K562 (cell line): ENCODE results near the gene POMP. TPM values are rescaled to one million over a fixed set of nuclear protein-coding genes. Genes with fewer than 3 reads are reported as not detected.

ENCODE experiments used
- BACH1 ChIP-seq: fragments of 200-800 bp; sonication (Bioruptor generic); IDR thresholded peaks from 2 replicates; pipeline ENCODE4 v1.6.1; 2016; ENCODE audit warnings: missing genetic modification characterization, missing compliant biosample characterization
- BRCA1 ChIP-seq, 2 experiments: fragments of 450-650 bp in 1 of 2; sonication (generic) in 1 of 2; formaldehyde crosslinking in 1 of 2; IDR thresholded peaks; 2 replicates each; pipeline versions ENCODE4 v1.5.0 to v1.6.1; 2017 to 2020; ENCODE audit warnings: mild to moderate bottlenecking in 1 of 2, missing genetic modification reagents in 1 of 2
- HDAC3 ChIP-seq: fragments of 450-650 bp; IDR thresholded peaks from 2 replicates; pipeline ENCODE4 v1.6.1; 2018; ENCODE audit warnings: borderline replicate concordance, mild to moderate bottlenecking, moderate library complexity; ENCODE audit not compliant: partially characterized antibody
- KLF16 ChIP-seq: IDR thresholded peaks from 2 replicates; pipeline ENCODE4 v1.6.1; 2016; ENCODE audit warnings: antibody characterized with exemption
- SMARCA4 ChIP-seq: fragments of 450-650 bp; IDR thresholded peaks from 2 replicates; pipeline ENCODE4 v1.6.1; 2016
- polyA plus RNA-seq, 8 experiments: library from polyadenylated mRNA; depleted of rRNA in 4 of 8; stranded (reverse) in 5 of 8; unstranded in 3 of 8; fragments of >200 nt; fragmentation: Nextera tagmentation in 2 of 8; fragmentation: Illumina TruSeq in 1 of 8; extraction: Ambion mirVana in 2 of 8; extraction: Trizol in 1 of 8; gene quantifications; 2 replicates each; pipeline versions ENCODE4 v1.2.1 to v1.2.3, GENCODE V29; 2011 to 2014; ENCODE audit warnings: inconsistent platforms in 1 of 8, missing spikeins in 1 of 8
- total RNA-seq, 7 experiments: library from RNA; depleted of rRNA in 6 of 7; stranded (reverse); fragments of >200 nt in 6 of 7; fragmentation: Illumina TruSeq in 2 of 7; extraction: Trizol in 2 of 7; gene quantifications; 2 replicates each; pipeline versions ENCODE4 v1.2.1 to v1.2.3, GENCODE V29; 2011 to 2021; ENCODE audit warnings: low replicate concordance in 1 of 7
- TF ChIP-seq, protein P1 (sequence below): fragments of 200-800 bp; sonication (Bioruptor generic); IDR thresholded peaks from 2 replicates; pipeline ENCODE4 v1.6.1; 2016; ENCODE audit warnings: missing genetic modification characterization, missing compliant biosample characterization
- TF ChIP-seq, protein P2 (sequence below): fragments of 200-800 bp; sonication (Bioruptor generic); IDR thresholded peaks from 2 replicates; pipeline ENCODE4 v1.6.1; 2017; ENCODE audit warnings: missing genetic modification characterization, missing compliant biosample characterization
- TF ChIP-seq, protein P3 (sequence below): sonication (generic); formaldehyde crosslinking; IDR thresholded peaks from 2 replicates; pipeline ENCODE4 v1.8.0; 2022; ENCODE audit warnings: missing genetic modification reagents, mild to moderate bottlenecking, borderline replicate concordance
- TF ChIP-seq, protein P4 (sequence below): sonication (generic); formaldehyde crosslinking; IDR thresholded peaks from 2 replicates; pipeline ENCODE4 v1.8.1; 2023; ENCODE audit warnings: mild to moderate bottlenecking, missing genetic modification reagents
- TF ChIP-seq, protein P5 (sequence below), 3 experiments: fragments of 200-800 bp in 1 of 3; sonication (Bioruptor generic) in 1 of 3; sonication (generic) in 1 of 3; formaldehyde crosslinking in 1 of 3; IDR thresholded peaks; 2 replicates each; pipeline versions ENCODE4 v1.6.1 to v1.8.0; 2016 to 2022; ENCODE audit warnings: mild to moderate bottlenecking in 2 of 3, missing compliant biosample characterization in 2 of 3, missing genetic modification characterization in 2 of 3, missing genetic modification reagents in 1 of 3

POMP gene
- total and polyA plus RNA-seq, 9 of the 15 experiments (the other 6 are each of a cell fraction or from before 2014, with no cell fraction given) = 69.2 to 647 (median 118) TPM

DNA sequence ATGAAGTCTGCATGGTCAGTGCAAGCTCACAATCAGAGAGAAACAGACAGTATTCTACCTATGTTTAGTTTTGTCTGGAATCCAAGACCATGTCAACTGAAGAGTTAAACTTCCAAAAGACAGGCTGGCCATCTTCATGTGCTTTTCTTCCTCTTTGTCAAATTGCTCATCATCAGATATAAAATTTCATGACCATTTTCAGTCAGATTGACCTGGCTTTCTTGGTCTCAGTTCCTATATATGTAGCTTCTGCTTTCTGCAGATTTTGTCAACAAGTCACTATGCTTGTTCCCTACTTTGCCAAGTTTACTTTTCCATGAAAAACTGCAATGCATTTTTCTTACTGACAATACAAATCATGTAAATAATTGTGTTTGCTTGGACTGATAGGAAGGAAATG, 46.0 kb downstream of the POMP start (continued):
- TF ChIP-seq, protein P1, sequence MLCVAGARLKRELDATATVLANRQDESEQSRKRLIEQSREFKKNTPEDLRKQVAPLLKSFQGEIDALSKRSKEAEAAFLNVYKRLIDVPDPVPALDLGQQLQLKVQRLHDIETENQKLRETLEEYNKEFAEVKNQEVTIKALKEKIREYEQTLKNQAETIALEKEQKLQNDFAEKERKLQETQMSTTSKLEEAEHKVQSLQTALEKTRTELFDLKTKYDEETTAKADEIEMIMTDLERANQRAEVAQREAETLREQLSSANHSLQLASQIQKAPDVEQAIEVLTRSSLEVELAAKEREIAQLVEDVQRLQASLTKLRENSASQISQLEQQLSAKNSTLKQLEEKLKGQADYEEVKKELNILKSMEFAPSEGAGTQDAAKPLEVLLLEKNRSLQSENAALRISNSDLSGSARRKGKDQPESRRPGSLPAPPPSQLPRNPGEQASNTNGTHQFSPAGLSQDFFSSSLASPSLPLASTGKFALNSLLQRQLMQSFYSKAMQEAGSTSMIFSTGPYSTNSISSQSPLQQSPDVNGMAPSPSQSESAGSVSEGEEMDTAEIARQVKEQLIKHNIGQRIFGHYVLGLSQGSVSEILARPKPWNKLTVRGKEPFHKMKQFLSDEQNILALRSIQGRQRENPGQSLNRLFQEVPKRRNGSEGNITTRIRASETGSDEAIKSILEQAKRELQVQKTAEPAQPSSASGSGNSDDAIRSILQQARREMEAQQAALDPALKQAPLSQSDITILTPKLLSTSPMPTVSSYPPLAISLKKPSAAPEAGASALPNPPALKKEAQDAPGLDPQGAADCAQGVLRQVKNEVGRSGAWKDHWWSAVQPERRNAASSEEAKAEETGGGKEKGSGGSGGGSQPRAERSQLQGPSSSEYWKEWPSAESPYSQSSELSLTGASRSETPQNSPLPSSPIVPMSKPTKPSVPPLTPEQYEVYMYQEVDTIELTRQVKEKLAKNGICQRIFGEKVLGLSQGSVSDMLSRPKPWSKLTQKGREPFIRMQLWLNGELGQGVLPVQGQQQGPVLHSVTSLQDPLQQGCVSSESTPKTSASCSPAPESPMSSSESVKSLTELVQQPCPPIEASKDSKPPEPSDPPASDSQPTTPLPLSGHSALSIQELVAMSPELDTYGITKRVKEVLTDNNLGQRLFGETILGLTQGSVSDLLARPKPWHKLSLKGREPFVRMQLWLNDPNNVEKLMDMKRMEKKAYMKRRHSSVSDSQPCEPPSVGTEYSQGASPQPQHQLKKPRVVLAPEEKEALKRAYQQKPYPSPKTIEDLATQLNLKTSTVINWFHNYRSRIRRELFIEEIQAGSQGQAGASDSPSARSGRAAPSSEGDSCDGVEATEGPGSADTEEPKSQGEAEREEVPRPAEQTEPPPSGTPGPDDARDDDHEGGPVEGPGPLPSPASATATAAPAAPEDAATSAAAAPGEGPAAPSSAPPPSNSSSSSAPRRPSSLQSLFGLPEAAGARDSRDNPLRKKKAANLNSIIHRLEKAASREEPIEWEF = no peak
- no peak for TF ChIP-seq HDAC3
- no peak for TF ChIP-seq SMARCA4
- TF ChIP-seq KLF16 = no peak
- TF ChIP-seq, protein P2, sequence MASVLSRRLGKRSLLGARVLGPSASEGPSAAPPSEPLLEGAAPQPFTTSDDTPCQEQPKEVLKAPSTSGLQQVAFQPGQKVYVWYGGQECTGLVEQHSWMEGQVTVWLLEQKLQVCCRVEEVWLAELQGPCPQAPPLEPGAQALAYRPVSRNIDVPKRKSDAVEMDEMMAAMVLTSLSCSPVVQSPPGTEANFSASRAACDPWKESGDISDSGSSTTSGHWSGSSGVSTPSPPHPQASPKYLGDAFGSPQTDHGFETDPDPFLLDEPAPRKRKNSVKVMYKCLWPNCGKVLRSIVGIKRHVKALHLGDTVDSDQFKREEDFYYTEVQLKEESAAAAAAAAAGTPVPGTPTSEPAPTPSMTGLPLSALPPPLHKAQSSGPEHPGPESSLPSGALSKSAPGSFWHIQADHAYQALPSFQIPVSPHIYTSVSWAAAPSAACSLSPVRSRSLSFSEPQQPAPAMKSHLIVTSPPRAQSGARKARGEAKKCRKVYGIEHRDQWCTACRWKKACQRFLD (CRISPR knock-in tag) = no peak
- TF ChIP-seq BRCA1 (IDR thresholded peaks at IDR 0.05) = no peak
- TF ChIP-seq BRCA1 (CRISPR knock-in tag; IDR thresholded peaks at IDR 0.05) = no peak
- no peak for TF ChIP-seq BACH1 (tag)
- TF ChIP-seq, protein P3, sequence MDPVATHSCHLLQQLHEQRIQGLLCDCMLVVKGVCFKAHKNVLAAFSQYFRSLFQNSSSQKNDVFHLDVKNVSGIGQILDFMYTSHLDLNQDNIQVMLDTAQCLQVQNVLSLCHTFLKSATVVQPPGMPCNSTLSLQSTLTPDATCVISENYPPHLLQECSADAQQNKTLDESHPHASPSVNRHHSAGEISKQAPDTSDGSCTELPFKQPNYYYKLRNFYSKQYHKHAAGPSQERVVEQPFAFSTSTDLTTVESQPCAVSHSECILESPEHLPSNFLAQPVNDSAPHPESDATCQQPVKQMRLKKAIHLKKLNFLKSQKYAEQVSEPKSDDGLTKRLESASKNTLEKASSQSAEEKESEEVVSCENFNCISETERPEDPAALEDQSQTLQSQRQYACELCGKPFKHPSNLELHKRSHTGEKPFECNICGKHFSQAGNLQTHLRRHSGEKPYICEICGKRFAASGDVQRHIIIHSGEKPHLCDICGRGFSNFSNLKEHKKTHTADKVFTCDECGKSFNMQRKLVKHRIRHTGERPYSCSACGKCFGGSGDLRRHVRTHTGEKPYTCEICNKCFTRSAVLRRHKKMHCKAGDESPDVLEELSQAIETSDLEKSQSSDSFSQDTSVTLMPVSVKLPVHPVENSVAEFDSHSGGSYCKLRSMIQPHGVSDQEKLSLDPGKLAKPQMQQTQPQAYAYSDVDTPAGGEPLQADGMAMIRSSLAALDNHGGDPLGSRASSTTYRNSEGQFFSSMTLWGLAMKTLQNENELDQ (CRISPR knock-in tag) = no peak
- TF ChIP-seq, protein P4, sequence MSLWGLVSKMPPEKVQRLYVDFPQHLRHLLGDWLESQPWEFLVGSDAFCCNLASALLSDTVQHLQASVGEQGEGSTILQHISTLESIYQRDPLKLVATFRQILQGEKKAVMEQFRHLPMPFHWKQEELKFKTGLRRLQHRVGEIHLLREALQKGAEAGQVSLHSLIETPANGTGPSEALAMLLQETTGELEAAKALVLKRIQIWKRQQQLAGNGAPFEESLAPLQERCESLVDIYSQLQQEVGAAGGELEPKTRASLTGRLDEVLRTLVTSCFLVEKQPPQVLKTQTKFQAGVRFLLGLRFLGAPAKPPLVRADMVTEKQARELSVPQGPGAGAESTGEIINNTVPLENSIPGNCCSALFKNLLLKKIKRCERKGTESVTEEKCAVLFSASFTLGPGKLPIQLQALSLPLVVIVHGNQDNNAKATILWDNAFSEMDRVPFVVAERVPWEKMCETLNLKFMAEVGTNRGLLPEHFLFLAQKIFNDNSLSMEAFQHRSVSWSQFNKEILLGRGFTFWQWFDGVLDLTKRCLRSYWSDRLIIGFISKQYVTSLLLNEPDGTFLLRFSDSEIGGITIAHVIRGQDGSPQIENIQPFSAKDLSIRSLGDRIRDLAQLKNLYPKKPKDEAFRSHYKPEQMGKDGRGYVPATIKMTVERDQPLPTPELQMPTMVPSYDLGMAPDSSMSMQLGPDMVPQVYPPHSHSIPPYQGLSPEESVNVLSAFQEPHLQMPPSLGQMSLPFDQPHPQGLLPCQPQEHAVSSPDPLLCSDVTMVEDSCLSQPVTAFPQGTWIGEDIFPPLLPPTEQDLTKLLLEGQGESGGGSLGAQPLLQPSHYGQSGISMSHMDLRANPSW = no peak
- TF ChIP-seq, protein P5, sequence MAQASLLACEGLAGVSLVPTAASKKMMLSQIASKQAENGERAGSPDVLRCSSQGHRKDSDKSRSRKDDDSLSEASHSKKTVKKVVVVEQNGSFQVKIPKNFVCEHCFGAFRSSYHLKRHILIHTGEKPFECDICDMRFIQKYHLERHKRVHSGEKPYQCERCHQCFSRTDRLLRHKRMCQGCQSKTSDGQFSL (CRISPR knock-in tag; IDR thresholded peaks at IDR 0.05) = no peak
- TF ChIP-seq, protein P5 (tag; IDR thresholded peaks at IDR 0.05) = no peak
